ENCODE measurements around the gene SNN.

The SNN gene

GRCh38 chr16:11627822-11628457 lies 40.3 kb upstream of the SNN start:
- Histone ChIP-seq H3K27me3 (ENCODE audit: control insufficient read depth in 1 of 2, insufficient read depth in 2 of 2, low read length in 2 of 2) (no peaks in the 10 kb centered on the region), H3K36me3 (ENCODE audit: insufficient read depth, low read length) (no peaks in the 10 kb centered on the region), H3K4me3 (ENCODE audit: low read depth in 1 of 2, low read length in 2 of 2) (no peak overlapping the region), H3K4me1 (ENCODE audit: insufficient read depth, low read length) (peaks cover 12% of the 10 kb centered on the region), H3K27ac (ENCODE audit: low read depth, low read length) (no peak overlapping the region), H3K9me3 (ENCODE audit: low read length) (no peaks in the 10 kb centered on the region), H3K9ac (ENCODE audit: low read length) (no peak overlapping the region)

GRCh38 chr16:11629071-11630030 lies 38.9 kb upstream of the SNN start:
- H3K27ac ChIP-seq (ENCODE audit: low read depth, low read length), result no peak overlapping the region
- peaks cover 14% of the 10 kb centered on the region for H3K4me1 ChIP-seq (ENCODE audit: insufficient read depth, low read length)
- H3K4me3 ChIP-seq (ENCODE audit: low read depth in 1 of 2, low read length in 2 of 2), result no peak overlapping the region
- H3K9me3 ChIP-seq (ENCODE audit: low read length), result no peaks in the 10 kb centered on the region
- no peaks in the 10 kb centered on the region for H3K36me3 ChIP-seq (ENCODE audit: insufficient read depth, low read length)
- no peak overlapping the region for H3K9ac ChIP-seq (ENCODE audit: low read length)
- no peaks in the 10 kb centered on the region for H3K27me3 ChIP-seq (ENCODE audit: control insufficient read depth in 1 of 2, insufficient read depth in 2 of 2, low read length in 2 of 2)

- no peaks in the 10 kb centered on the region for H3K27me3 ChIP-seq (ENCODE audit: control insufficient read depth in 1 of 2, insufficient read depth in 2 of 2, low read length in 2 of 2)
- no peak overlapping the region for H3K4me3 ChIP-seq (ENCODE audit: low read depth in 1 of 2, low read length in 2 of 2)
- no peaks in the 10 kb centered on the region for H3K9me3 ChIP-seq (ENCODE audit: low read length)
- no peak overlapping the region for H3K27ac ChIP-seq (ENCODE audit: low read depth, low read length)
- H3K36me3 ChIP-seq (ENCODE audit: insufficient read depth, low read length), result no peaks in the 10 kb centered on the region
- peaks cover 14% of the 10 kb centered on the region for H3K4me1 ChIP-seq (ENCODE audit: insufficient read depth, low read length)
- H3K9ac ChIP-seq (ENCODE audit: low read length), result no peak overlapping the region
These were observed 38.0 kb upstream of the SNN start for GRCh38 chr16:11630046-11630767.

- peaks cover 14% of the 10 kb centered on the region for H3K4me1 ChIP-seq (ENCODE audit: insufficient read depth, low read length)
- no peaks in the 10 kb centered on the region for H3K36me3 ChIP-seq (ENCODE audit: insufficient read depth, low read length)
- H3K9me3 ChIP-seq (ENCODE audit: low read length), result no peaks in the 10 kb centered on the region
- H3K9ac ChIP-seq (ENCODE audit: low read length), result no peak overlapping the region
- no peak overlapping the region for H3K4me3 ChIP-seq (ENCODE audit: low read depth in 1 of 2, low read length in 2 of 2)
- H3K27me3 ChIP-seq (ENCODE audit: control insufficient read depth in 1 of 2, insufficient read depth in 2 of 2, low read length in 2 of 2), result no peaks in the 10 kb centered on the region
- H3K27ac ChIP-seq (ENCODE audit: low read depth, low read length), result no peak overlapping the region
These were observed 37.5 kb upstream of the SNN start for GRCh38 chr16:11630768-11631056.

- Histone ChIP-seq H3K9me3 (ENCODE audit: low read length) (no peaks in the 10 kb centered on the region), H3K9ac (ENCODE audit: low read length) (no peak overlapping the region), H3K36me3 (ENCODE audit: insufficient read depth, low read length) (no peaks in the 10 kb centered on the region), H3K4me1 (ENCODE audit: insufficient read depth, low read length) (peaks cover 14% of the 10 kb centered on the region), H3K27me3 (ENCODE audit: control insufficient read depth in 1 of 2, insufficient read depth in 2 of 2, low read length in 2 of 2) (no peaks in the 10 kb centered on the region), H3K4me3 (ENCODE audit: low read depth in 1 of 2, low read length in 2 of 2) (no peak overlapping the region), H3K27ac (ENCODE audit: low read depth, low read length) (no peak overlapping the region)
These were observed 37.0 kb upstream of the SNN start for GRCh38 chr16:11631214-11631613.

GRCh38 chr16:11632455-11632939 lies 35.8 kb upstream of the SNN start:
- H3K36me3 ChIP-seq (ENCODE audit: insufficient read depth, low read length), result no peaks in the 10 kb centered on the region
- H3K27ac ChIP-seq (ENCODE audit: low read depth, low read length), result peak overlapping the region; percentile 58
- H3K9me3 ChIP-seq (ENCODE audit: low read length), result no peaks in the 10 kb centered on the region
- no peaks in the 10 kb centered on the region for H3K27me3 ChIP-seq (ENCODE audit: control insufficient read depth in 1 of 2, insufficient read depth in 2 of 2, low read length in 2 of 2)
- H3K4me1 ChIP-seq (ENCODE audit: insufficient read depth, low read length), result peaks cover 14% of the 10 kb centered on the region
- no peak overlapping the region for H3K9ac ChIP-seq (ENCODE audit: low read length)
- H3K4me3 ChIP-seq (ENCODE audit: low read depth in 1 of 2, low read length in 2 of 2), result no peak overlapping the region

GRCh38 chr16:11633113-11633512 lies 35.1 kb upstream of the SNN start:
- Histone ChIP-seq H3K27me3 (ENCODE audit: control insufficient read depth in 1 of 2, insufficient read depth in 2 of 2, low read length in 2 of 2) (no peaks in the 10 kb centered on the region), H3K9ac (ENCODE audit: low read length) (no peak overlapping the region), H3K27ac (ENCODE audit: low read depth, low read length) (no peak overlapping the region), H3K4me1 (ENCODE audit: insufficient read depth, low read length) (peaks cover 14% of the 10 kb centered on the region), H3K9me3 (ENCODE audit: low read length) (no peaks in the 10 kb centered on the region), H3K4me3 (ENCODE audit: low read depth in 1 of 2, low read length in 2 of 2) (no peak overlapping the region), H3K36me3 (ENCODE audit: insufficient read depth, low read length) (no peaks in the 10 kb centered on the region)

GRCh38 chr16:11634312-11634711 lies 33.9 kb upstream of the SNN start:
- Histone ChIP-seq H3K9ac (ENCODE audit: low read length) (no peak overlapping the region), H3K4me3 (ENCODE audit: low read depth in 1 of 2, low read length in 2 of 2) (no peak overlapping the region), H3K27me3 (ENCODE audit: control insufficient read depth in 1 of 2, insufficient read depth in 2 of 2, low read length in 2 of 2) (no peaks in the 10 kb centered on the region), H3K36me3 (ENCODE audit: insufficient read depth, low read length) (no peaks in the 10 kb centered on the region), H3K4me1 (ENCODE audit: insufficient read depth, low read length) (peaks cover 14% of the 10 kb centered on the region), H3K9me3 (ENCODE audit: low read length) (no peaks in the 10 kb centered on the region), H3K27ac (ENCODE audit: low read depth, low read length) (no peak overlapping the region)

GRCh38 chr16:11635113-11635652 lies 33.1 kb upstream of the SNN start:
- Histone ChIP-seq H3K27me3 (ENCODE audit: control insufficient read depth in 1 of 2, insufficient read depth in 2 of 2, low read length in 2 of 2) (no peaks in the 10 kb centered on the region), H3K4me3 (ENCODE audit: low read depth in 1 of 2, low read length in 2 of 2) (no peak overlapping the region), H3K9me3 (ENCODE audit: low read length) (no peaks in the 10 kb centered on the region), H3K27ac (ENCODE audit: low read depth, low read length) (no peak overlapping the region), H3K9ac (ENCODE audit: low read length) (no peak overlapping the region), H3K36me3 (ENCODE audit: insufficient read depth, low read length) (no peaks in the 10 kb centered on the region), H3K4me1 (ENCODE audit: insufficient read depth, low read length) (peaks cover 11% of the 10 kb centered on the region)

- Histone ChIP-seq H3K9me3 (ENCODE audit: low read length) (no peaks in the 10 kb centered on the region), H3K9ac (ENCODE audit: low read length) (no peak overlapping the region), H3K27me3 (ENCODE audit: control insufficient read depth in 1 of 2, insufficient read depth in 2 of 2, low read length in 2 of 2) (no peaks in the 10 kb centered on the region), H3K27ac (ENCODE audit: low read depth, low read length) (no peak overlapping the region), H3K4me3 (ENCODE audit: low read depth in 1 of 2, low read length in 2 of 2) (no peak overlapping the region), H3K36me3 (ENCODE audit: insufficient read depth, low read length) (no peaks in the 10 kb centered on the region), H3K4me1 (ENCODE audit: insufficient read depth, low read length) (peaks cover 14% of the 10 kb centered on the region)
These were observed 32.5 kb upstream of the SNN start for GRCh38 chr16:11635679-11636171.

- H3K36me3 ChIP-seq (ENCODE audit: insufficient read depth, low read length), result no peaks in the 10 kb centered on the region
- peaks cover 19% of the 10 kb centered on the region for H3K4me1 ChIP-seq (ENCODE audit: insufficient read depth, low read length)
- no peaks in the 10 kb centered on the region for H3K9me3 ChIP-seq (ENCODE audit: low read length)
- no peaks in the 10 kb centered on the region for H3K27me3 ChIP-seq (ENCODE audit: control insufficient read depth in 1 of 2, insufficient read depth in 2 of 2, low read length in 2 of 2)
- no peak overlapping the region for H3K27ac ChIP-seq (ENCODE audit: low read depth, low read length)
- H3K4me3 ChIP-seq (ENCODE audit: low read depth in 1 of 2, low read length in 2 of 2), result no peak overlapping the region
- no peak overlapping the region for H3K9ac ChIP-seq (ENCODE audit: low read length)
These were observed 32.0 kb upstream of the SNN start for GRCh38 chr16:11636172-11636721.

Measured in muscle layer of colon (tissue), 2 donors.